ENCODE results near the gene TEAD1. TPM values are rescaled to one million over a fixed set of nuclear protein-coding genes. Genes with fewer than 3 reads are reported as not detected.

Gene TEAD1
- total and polyA plus RNA-seq, 7 experiments from 2014 or later, result 0.02 to 0.22 (median 0.07) TPM; not detected in 4

DNA sequence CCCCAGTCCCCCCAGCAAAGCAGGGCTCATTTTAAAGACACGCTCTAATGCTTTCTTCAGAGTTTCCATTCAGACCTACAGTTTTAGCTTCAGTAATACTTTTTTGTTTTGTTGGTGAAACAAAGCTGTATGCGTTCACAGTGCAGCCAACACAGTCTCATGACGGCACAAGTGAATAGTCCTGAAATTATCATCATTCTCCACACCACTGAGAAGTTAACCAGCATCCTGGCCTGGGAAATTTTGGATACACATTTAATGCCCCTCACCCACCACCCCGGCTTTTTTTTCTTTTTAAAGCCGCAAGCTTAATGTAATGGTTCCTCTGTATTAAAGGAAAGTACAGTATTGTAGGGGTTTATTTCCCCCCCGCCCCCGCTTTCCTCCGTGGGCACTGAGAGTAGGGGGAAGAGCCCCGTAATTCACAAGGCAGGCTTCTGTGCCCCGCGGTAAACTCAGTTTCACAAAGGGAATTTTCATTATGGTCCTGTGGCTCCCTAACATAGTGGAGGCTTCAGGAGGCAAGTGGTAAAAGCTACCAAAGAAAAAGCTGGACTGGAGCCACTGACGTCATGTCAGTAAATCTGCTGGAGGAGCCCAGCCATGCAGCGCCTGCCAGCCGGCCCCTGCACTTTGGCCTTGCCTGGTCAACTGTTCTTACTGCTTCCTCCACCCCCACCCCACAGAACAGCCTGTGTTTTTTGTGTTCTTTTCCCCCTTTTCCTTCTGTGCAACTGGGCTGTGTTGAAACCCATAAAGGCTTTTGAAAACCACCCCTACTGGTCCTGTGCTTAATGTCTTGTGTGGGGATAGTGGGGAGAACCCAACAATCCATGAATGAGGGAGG is 18.2 kb downstream of the TEAD1 start:
- H3K9me3 Mint-ChIP-seq, result peaks cover 0 to 4% (median 0%) of the 10 kb centered on the region in 11 donors
- DNase-seq (no peak), ATAC-seq (no peak)
- Histone ChIP-seq H3K4me3 (ENCODE audit: low read length) (no peak overlapping the region), H3K27me3 (ENCODE audit: control insufficient read depth in 2 of 2, insufficient read depth in 2 of 2, low read length in 2 of 2) (peaks cover 0 to 6% of the 10 kb centered on the region in 2 donors), H3K4me1 (ENCODE audit: control insufficient read depth in 2 of 2, insufficient read depth in 2 of 2, low read length in 2 of 2) (peaks cover 0 to 5% of the 10 kb centered on the region in 2 donors), H3K36me3 (ENCODE audit: control insufficient read depth in 2 of 3, insufficient read depth in 3 of 3, low read length in 3 of 3) (no peaks in the 10 kb centered on the region), H3K27ac (ENCODE audit: low read depth, low read length) (no peak overlapping the region), H3K9me3 (ENCODE audit: control insufficient read depth in 2 of 3, low read length in 3 of 3) (no peaks in the 10 kb centered on the region)
- ChIA-PET POLR2A (no interaction called here), CTCF (no interaction called here)
- intact Hi-C loops (cut with micrococcal nuclease), result no loop called here
- no peak overlapping the region for H3K4me3 Mint-ChIP-seq
- H3K4me1 Mint-ChIP-seq, result peaks cover 0 to 12% (median 6%) of the 10 kb centered on the region in 7 donors
- H3K27ac Mint-ChIP-seq, result no peak overlapping the region
- peaks cover 0 to 5% (median 0%) of the 10 kb centered on the region in 5 donors for H3K36me3 Mint-ChIP-seq
- peaks cover 70 to 84% (median 75%) of the 10 kb centered on the region in 5 donors for H3K27me3 Mint-ChIP-seq

DNA sequence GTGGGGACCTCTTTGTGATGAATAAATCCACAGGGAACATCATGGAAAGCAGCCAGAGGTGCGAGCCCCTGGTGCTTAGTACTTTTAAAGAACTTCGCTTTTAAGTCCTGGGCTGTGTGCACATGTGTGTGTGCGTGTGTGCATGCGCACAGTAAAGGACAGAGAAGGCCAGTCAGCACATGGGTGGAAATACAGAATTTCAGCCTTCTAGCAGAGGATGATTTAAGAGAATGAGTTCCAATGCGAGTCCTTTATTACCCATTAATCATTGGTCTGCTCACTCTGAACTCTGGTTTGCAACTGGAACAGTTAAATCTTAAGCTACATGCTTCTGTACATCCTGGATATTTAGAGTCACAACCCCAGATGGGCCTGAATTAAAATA is 18.9 kb downstream of the TEAD1 start:
- no peak overlapping the region for H3K27ac ChIP-seq (ENCODE audit: low read depth, low read length)
- peaks cover 71 to 83% (median 77%) of the 10 kb centered on the region in 5 donors for H3K27me3 Mint-ChIP-seq
- H3K27me3 ChIP-seq (ENCODE audit: control insufficient read depth in 2 of 2, insufficient read depth in 2 of 2, low read length in 2 of 2), result peaks cover 0 to 6% of the 10 kb centered on the region in 2 donors

GRCh38 chr11:12693479-12694182 is 19.4 kb downstream of the TEAD1 start:
- Histone ChIP-seq H3K27ac (ENCODE audit: low read depth, low read length) (no peak overlapping the region), H3K9me3 (ENCODE audit: control insufficient read depth in 2 of 3, low read length in 3 of 3) (no peaks in the 10 kb centered on the region), H3K4me1 (ENCODE audit: control insufficient read depth in 2 of 2, insufficient read depth in 2 of 2, low read length in 2 of 2) (peaks cover 0 to 5% of the 10 kb centered on the region in 2 donors), H3K4me3 (ENCODE audit: low read length) (no peak overlapping the region), H3K27me3 (ENCODE audit: control insufficient read depth in 2 of 2, insufficient read depth in 2 of 2, low read length in 2 of 2) (peaks cover 0 to 6% of the 10 kb centered on the region in 2 donors), H3K36me3 (ENCODE audit: control insufficient read depth in 2 of 3, insufficient read depth in 3 of 3, low read length in 3 of 3) (no peaks in the 10 kb centered on the region)
- ATAC-seq, result peak; percentile 34
- Mint-ChIP-seq H3K27me3 (peaks cover 70 to 83% (median 78%) of the 10 kb centered on the region in 5 donors), H3K36me3 (peaks cover 0 to 5% (median 0%) of the 10 kb centered on the region in 5 donors), H3K4me3 (peak overlapping the region in 2 of 10 donors; percentile 24 to 33), H3K27ac (no peak overlapping the region), H3K9me3 (peaks cover 0 to 4% (median 0%) of the 10 kb centered on the region in 11 donors), H3K4me1 (peaks cover 6 to 21% (median 11%) of the 10 kb centered on the region in 7 donors)
- no peak for DNase-seq
- intact Hi-C loops (cut with micrococcal nuclease), result no loop called here
- CTCF ChIA-PET, result no interaction called here
- POLR2A ChIA-PET, result no interaction called here

More for the DNA sequence above, 18.9 kb downstream of the TEAD1 start:
- peaks cover 0 to 5% of the 10 kb centered on the region in 2 donors for H3K4me1 ChIP-seq (ENCODE audit: control insufficient read depth in 2 of 2, insufficient read depth in 2 of 2, low read length in 2 of 2)
- Mint-ChIP-seq H3K4me1 (peaks cover 2 to 16% (median 8%) of the 10 kb centered on the region in 7 donors), H3K4me3 (no peak overlapping the region), H3K27ac (no peak overlapping the region), H3K9me3 (peaks cover 0 to 4% (median 0%) of the 10 kb centered on the region in 11 donors), H3K36me3 (peaks cover 0 to 5% (median 0%) of the 10 kb centered on the region in 5 donors)
- no peaks in the 10 kb centered on the region for H3K36me3 ChIP-seq (ENCODE audit: control insufficient read depth in 2 of 3, insufficient read depth in 3 of 3, low read length in 3 of 3)
- intact Hi-C loops (cut with micrococcal nuclease), result no loop called here
- H3K4me3 ChIP-seq (ENCODE audit: low read length), result no peak overlapping the region
- CTCF ChIA-PET, result no interaction called here
- ATAC-seq (no peak), DNase-seq (no peak)
- POLR2A ChIA-PET, result no interaction called here
- no peaks in the 10 kb centered on the region for H3K9me3 ChIP-seq (ENCODE audit: control insufficient read depth in 2 of 3, low read length in 3 of 3)

DNA sequence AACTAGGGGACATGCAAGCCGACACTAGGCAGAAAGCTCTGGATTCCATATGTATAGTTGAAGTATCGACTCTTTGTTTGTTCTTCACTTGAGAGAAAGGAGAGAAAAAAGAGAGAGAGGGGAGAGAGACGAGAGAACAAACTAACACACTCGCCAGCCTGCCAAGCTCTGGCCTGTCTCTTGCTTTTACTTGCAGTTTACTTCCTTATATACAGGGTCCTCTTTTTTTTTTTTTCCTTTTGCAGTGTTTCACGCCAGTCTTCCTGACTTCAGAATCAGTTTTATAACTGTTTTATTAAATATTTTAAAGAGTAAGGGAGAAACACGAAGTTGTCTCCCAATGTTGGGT is 19.9 kb downstream of the TEAD1 start:
- POLR2A ChIA-PET, result no interaction called here
- DNase-seq, result no peak
- no peak overlapping the region for H3K4me3 ChIP-seq (ENCODE audit: low read length)
- Mint-ChIP-seq H3K4me3 (peak overlapping the region in 2 of 10 donors; percentile 24 to 33), H3K27ac (no peak overlapping the region), H3K36me3 (peaks cover 0 to under 1% (median 0%) of the 10 kb centered on the region in 5 donors), H3K9me3 (peaks cover 0 to under 1% (median 0%) of the 10 kb centered on the region in 11 donors), H3K4me1 (peaks cover 6 to 22% (median 11%) of the 10 kb centered on the region in 7 donors), H3K27me3 (peaks cover 70 to 83% (median 75%) of the 10 kb centered on the region in 5 donors)
- H3K4me1 ChIP-seq (ENCODE audit: control insufficient read depth in 2 of 2, insufficient read depth in 2 of 2, low read length in 2 of 2), result peaks cover 0 to 5% of the 10 kb centered on the region in 2 donors
- peaks cover 0 to 6% of the 10 kb centered on the region in 2 donors for H3K27me3 ChIP-seq (ENCODE audit: control insufficient read depth in 2 of 2, insufficient read depth in 2 of 2, low read length in 2 of 2)
- no peak overlapping the region for H3K27ac ChIP-seq (ENCODE audit: low read depth, low read length)
- H3K9me3 ChIP-seq (ENCODE audit: control insufficient read depth in 2 of 3, low read length in 3 of 3), result no peaks in the 10 kb centered on the region
- no peaks in the 10 kb centered on the region for H3K36me3 ChIP-seq (ENCODE audit: control insufficient read depth in 2 of 3, insufficient read depth in 3 of 3, low read length in 3 of 3)
- intact Hi-C loops (cut with micrococcal nuclease), result no loop called here
- ATAC-seq, result no peak
- CTCF ChIA-PET, result no interaction called here

GRCh38 chr11:12695221-12695794 is 21.1 kb downstream of the TEAD1 start:
- Histone ChIP-seq H3K36me3 (ENCODE audit: control insufficient read depth in 2 of 3, insufficient read depth in 3 of 3, low read length in 3 of 3) (no peaks in the 10 kb centered on the region), H3K27ac (ENCODE audit: low read depth, low read length) (no peak overlapping the region), H3K4me1 (ENCODE audit: control insufficient read depth in 2 of 2, insufficient read depth in 2 of 2, low read length in 2 of 2) (peaks cover 0 to 5% of the 10 kb centered on the region in 2 donors), H3K4me3 (ENCODE audit: low read length) (no peak overlapping the region), H3K27me3 (ENCODE audit: control insufficient read depth in 2 of 2, insufficient read depth in 2 of 2, low read length in 2 of 2) (peaks cover 0 to 6% of the 10 kb centered on the region in 2 donors), H3K9me3 (ENCODE audit: control insufficient read depth in 2 of 3, low read length in 3 of 3) (no peaks in the 10 kb centered on the region)
- no peak for ATAC-seq
- H3K27me3 Mint-ChIP-seq, result peaks cover 67 to 86% (median 75%) of the 10 kb centered on the region in 5 donors
- no peak for DNase-seq
- H3K36me3 Mint-ChIP-seq, result no peaks in the 10 kb centered on the region
- H3K9me3 Mint-ChIP-seq, result no peaks in the 10 kb centered on the region
- no peak overlapping the region for H3K27ac Mint-ChIP-seq
- H3K4me1 Mint-ChIP-seq, result peaks cover 6 to 22% (median 11%) of the 10 kb centered on the region in 7 donors
- intact Hi-C loops (cut with micrococcal nuclease), result no loop called here
- ChIA-PET CTCF (no interaction called here), POLR2A (no interaction called here)
- H3K4me3 Mint-ChIP-seq, result no peak overlapping the region

DNA sequence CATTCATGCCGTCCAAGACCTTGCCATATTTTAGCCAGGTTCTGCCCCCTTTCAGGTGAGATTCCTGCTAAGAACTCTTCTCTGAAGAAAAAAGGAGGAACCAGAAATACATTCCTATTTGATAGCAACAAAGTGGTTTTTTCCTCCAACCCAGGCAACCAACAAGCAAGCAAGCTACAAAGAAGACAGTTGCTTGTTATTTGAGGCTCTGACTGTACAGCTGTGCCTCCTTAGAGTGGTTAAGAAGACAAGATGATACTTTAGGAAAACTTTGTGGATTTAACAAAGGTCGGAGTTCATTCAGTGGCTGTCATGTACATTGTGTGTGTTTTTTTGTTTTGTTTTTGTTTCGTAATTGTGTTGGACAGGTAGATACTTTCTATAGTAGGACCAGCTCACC is 21.7 kb downstream of the TEAD1 start:
- H3K36me3 Mint-ChIP-seq, result no peaks in the 10 kb centered on the region
- DNase-seq (no peak), ATAC-seq (no peak)
- no peak overlapping the region for H3K4me3 Mint-ChIP-seq
- Histone ChIP-seq H3K9me3 (ENCODE audit: control insufficient read depth in 2 of 3, low read length in 3 of 3) (no peaks in the 10 kb centered on the region), H3K27ac (ENCODE audit: low read depth, low read length) (no peak overlapping the region), H3K4me3 (ENCODE audit: low read length) (no peak overlapping the region), H3K4me1 (ENCODE audit: control insufficient read depth in 2 of 2, insufficient read depth in 2 of 2, low read length in 2 of 2) (peaks cover 0 to 5% of the 10 kb centered on the region in 2 donors), H3K36me3 (ENCODE audit: control insufficient read depth in 2 of 3, insufficient read depth in 3 of 3, low read length in 3 of 3) (no peaks in the 10 kb centered on the region), H3K27me3 (ENCODE audit: control insufficient read depth in 2 of 2, insufficient read depth in 2 of 2, low read length in 2 of 2) (peaks cover 0 to 6% of the 10 kb centered on the region in 2 donors)
- H3K27me3 Mint-ChIP-seq, result peaks cover 66 to 85% (median 73%) of the 10 kb centered on the region in 5 donors
- H3K4me1 Mint-ChIP-seq, result peaks cover 6 to 22% (median 11%) of the 10 kb centered on the region in 7 donors
- intact Hi-C loops (cut with micrococcal nuclease), result no loop called here
- H3K27ac Mint-ChIP-seq, result no peak overlapping the region
- ChIA-PET CTCF (interaction anchor here (0.6 kb wide), 1 partner anchor 328 kb away, joined by 3 read pairs; no protein-coding TSS in a partner anchor), POLR2A (no interaction called here)
- H3K9me3 Mint-ChIP-seq, result no peaks in the 10 kb centered on the region

Measured in naive thymus-derived CD4-positive, alpha-beta T cell (primary cell).